WTC11 (cell line): ENCODE results near the gene CLCA2.

Source experiments
- CBFB ChIP-seq: sonication (generic); formaldehyde crosslinking; IDR thresholded peaks from 2 replicates; pipeline ENCODE4 v1.8.1; 2022; ENCODE audit warnings: mild to moderate bottlenecking, low read depth, missing genetic modification reagents
- CREM ChIP-seq: sonication (generic); formaldehyde crosslinking; IDR thresholded peaks from 2 replicates; pipeline ENCODE4 v1.8.1; 2022; ENCODE audit warnings: mild to moderate bottlenecking, missing genetic modification reagents, moderate library complexity
- ESRRA ChIP-seq: sonication (generic); formaldehyde crosslinking; IDR thresholded peaks from 2 replicates; pipeline ENCODE4 v1.8.1; 2022; ENCODE audit warnings: mild to moderate bottlenecking, missing genetic modification reagents, borderline replicate concordance
- GABPB1 ChIP-seq: sonication (generic); formaldehyde crosslinking; IDR thresholded peaks from 2 replicates; pipeline ENCODE4 v1.8.1; 2023; ENCODE audit warnings: mild to moderate bottlenecking, missing genetic modification reagents
- IRF2 ChIP-seq: sonication (generic); formaldehyde crosslinking; IDR thresholded peaks from 2 replicates; pipeline ENCODE4 v1.8.0; 2022; ENCODE audit warnings: low read depth, missing genetic modification reagents, borderline replicate concordance
- MXD4 ChIP-seq: fragments of 250-450 bp; sonication (Bioruptor Pico); IDR thresholded peaks from 2 replicates; pipeline ENCODE4 v1.8.0; 2021; ENCODE audit warnings: mild to moderate bottlenecking, moderate library complexity, borderline replicate concordance
- NFYB ChIP-seq: sonication (generic); formaldehyde crosslinking; conservative IDR thresholded peaks from 2 replicates; pipeline ENCODE4 v1.8.0; 2022; ENCODE audit warnings: low read depth, missing genetic modification reagents
- ZBTB21 ChIP-seq: sonication (generic); formaldehyde crosslinking; IDR thresholded peaks from 2 replicates; pipeline ENCODE4 v1.8.1; 2023; ENCODE audit warnings: mild to moderate bottlenecking, missing genetic modification reagents, borderline replicate concordance
- TF ChIP-seq, protein P1 (sequence below): fragments of 200-600 bp; IDR thresholded peaks from 2 replicates; pipeline ENCODE4 v1.8.0; 2022; ENCODE audit warnings: antibody characterized with exemption
- TF ChIP-seq, protein P2 (sequence below): sonication (generic); formaldehyde crosslinking; conservative IDR thresholded peaks from 2 replicates; pipeline ENCODE4 v1.8.1; 2023; ENCODE audit warnings: mild to moderate bottlenecking, low read depth, missing genetic modification reagents, moderate library complexity
- TF ChIP-seq, protein P3 (sequence below): sonication (generic); formaldehyde crosslinking; IDR thresholded peaks from 2 replicates; pipeline ENCODE4 v1.8.0; 2023; ENCODE audit warnings: missing genetic modification reagents, mild to moderate bottlenecking, borderline replicate concordance
- TF ChIP-seq, protein P4 (sequence below): sonication (generic); formaldehyde crosslinking; conservative IDR thresholded peaks from 2 replicates; pipeline ENCODE4 v1.8.1; 2022; ENCODE audit warnings: mild to moderate bottlenecking, missing genetic modification reagents
- TF ChIP-seq, protein P5 (sequence below): sonication (generic); formaldehyde crosslinking; IDR thresholded peaks from 2 replicates; pipeline ENCODE4 v1.8.1; 2022; ENCODE audit warnings: low read depth, missing genetic modification reagents, borderline replicate concordance

DNA sequence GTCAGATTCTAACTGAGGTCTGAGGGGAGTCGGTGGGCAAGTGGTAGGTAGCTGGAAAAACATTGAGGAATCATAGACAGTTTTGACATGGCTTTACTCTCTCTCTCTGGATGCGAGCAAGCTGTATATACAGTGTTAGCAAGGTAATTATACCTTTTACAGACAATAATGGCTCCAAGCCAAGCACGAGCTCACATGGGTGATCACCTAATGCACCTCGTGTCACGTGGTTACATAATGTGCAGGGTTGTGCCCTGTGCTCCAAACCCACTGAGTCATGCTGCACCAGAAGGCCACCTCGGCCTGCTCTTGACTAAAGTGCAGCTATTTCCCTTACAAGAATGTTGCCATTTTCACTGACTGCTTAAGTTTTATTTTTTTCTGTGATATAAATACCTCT, 7.6 kb upstream of the CLCA2 start:
- no peak for TF ChIP-seq GABPB1 (CRISPR knock-in tag)
- TF ChIP-seq, protein P1, sequence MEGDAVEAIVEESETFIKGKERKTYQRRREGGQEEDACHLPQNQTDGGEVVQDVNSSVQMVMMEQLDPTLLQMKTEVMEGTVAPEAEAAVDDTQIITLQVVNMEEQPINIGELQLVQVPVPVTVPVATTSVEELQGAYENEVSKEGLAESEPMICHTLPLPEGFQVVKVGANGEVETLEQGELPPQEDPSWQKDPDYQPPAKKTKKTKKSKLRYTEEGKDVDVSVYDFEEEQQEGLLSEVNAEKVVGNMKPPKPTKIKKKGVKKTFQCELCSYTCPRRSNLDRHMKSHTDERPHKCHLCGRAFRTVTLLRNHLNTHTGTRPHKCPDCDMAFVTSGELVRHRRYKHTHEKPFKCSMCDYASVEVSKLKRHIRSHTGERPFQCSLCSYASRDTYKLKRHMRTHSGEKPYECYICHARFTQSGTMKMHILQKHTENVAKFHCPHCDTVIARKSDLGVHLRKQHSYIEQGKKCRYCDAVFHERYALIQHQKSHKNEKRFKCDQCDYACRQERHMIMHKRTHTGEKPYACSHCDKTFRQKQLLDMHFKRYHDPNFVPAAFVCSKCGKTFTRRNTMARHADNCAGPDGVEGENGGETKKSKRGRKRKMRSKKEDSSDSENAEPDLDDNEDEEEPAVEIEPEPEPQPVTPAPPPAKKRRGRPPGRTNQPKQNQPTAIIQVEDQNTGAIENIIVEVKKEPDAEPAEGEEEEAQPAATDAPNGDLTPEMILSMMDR: no peak
- TF ChIP-seq, protein P2, sequence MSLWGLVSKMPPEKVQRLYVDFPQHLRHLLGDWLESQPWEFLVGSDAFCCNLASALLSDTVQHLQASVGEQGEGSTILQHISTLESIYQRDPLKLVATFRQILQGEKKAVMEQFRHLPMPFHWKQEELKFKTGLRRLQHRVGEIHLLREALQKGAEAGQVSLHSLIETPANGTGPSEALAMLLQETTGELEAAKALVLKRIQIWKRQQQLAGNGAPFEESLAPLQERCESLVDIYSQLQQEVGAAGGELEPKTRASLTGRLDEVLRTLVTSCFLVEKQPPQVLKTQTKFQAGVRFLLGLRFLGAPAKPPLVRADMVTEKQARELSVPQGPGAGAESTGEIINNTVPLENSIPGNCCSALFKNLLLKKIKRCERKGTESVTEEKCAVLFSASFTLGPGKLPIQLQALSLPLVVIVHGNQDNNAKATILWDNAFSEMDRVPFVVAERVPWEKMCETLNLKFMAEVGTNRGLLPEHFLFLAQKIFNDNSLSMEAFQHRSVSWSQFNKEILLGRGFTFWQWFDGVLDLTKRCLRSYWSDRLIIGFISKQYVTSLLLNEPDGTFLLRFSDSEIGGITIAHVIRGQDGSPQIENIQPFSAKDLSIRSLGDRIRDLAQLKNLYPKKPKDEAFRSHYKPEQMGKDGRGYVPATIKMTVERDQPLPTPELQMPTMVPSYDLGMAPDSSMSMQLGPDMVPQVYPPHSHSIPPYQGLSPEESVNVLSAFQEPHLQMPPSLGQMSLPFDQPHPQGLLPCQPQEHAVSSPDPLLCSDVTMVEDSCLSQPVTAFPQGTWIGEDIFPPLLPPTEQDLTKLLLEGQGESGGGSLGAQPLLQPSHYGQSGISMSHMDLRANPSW (CRISPR knock-in tag): no peak
- no peak for TF ChIP-seq IRF2 (CRISPR knock-in tag)
- TF ChIP-seq, protein P3, sequence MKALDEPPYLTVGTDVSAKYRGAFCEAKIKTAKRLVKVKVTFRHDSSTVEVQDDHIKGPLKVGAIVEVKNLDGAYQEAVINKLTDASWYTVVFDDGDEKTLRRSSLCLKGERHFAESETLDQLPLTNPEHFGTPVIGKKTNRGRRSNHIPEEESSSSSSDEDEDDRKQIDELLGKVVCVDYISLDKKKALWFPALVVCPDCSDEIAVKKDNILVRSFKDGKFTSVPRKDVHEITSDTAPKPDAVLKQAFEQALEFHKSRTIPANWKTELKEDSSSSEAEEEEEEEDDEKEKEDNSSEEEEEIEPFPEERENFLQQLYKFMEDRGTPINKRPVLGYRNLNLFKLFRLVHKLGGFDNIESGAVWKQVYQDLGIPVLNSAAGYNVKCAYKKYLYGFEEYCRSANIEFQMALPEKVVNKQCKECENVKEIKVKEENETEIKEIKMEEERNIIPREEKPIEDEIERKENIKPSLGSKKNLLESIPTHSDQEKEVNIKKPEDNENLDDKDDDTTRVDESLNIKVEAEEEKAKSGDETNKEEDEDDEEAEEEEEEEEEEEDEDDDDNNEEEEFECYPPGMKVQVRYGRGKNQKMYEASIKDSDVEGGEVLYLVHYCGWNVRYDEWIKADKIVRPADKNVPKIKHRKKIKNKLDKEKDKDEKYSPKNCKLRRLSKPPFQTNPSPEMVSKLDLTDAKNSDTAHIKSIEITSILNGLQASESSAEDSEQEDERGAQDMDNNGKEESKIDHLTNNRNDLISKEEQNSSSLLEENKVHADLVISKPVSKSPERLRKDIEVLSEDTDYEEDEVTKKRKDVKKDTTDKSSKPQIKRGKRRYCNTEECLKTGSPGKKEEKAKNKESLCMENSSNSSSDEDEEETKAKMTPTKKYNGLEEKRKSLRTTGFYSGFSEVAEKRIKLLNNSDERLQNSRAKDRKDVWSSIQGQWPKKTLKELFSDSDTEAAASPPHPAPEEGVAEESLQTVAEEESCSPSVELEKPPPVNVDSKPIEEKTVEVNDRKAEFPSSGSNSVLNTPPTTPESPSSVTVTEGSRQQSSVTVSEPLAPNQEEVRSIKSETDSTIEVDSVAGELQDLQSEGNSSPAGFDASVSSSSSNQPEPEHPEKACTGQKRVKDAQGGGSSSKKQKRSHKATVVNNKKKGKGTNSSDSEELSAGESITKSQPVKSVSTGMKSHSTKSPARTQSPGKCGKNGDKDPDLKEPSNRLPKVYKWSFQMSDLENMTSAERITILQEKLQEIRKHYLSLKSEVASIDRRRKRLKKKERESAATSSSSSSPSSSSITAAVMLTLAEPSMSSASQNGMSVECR (CRISPR knock-in tag): no peak
- TF ChIP-seq, protein P4, sequence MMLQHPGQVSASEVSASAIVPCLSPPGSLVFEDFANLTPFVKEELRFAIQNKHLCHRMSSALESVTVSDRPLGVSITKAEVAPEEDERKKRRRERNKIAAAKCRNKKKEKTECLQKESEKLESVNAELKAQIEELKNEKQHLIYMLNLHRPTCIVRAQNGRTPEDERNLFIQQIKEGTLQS (CRISPR knock-in tag): no peak
- TF ChIP-seq ZBTB21 (CRISPR knock-in tag): no peak
- TF ChIP-seq MXD4 (CRISPR knock-in tag): no peak
- no peak for TF ChIP-seq CREM (CRISPR knock-in tag)
- TF ChIP-seq, protein P5, sequence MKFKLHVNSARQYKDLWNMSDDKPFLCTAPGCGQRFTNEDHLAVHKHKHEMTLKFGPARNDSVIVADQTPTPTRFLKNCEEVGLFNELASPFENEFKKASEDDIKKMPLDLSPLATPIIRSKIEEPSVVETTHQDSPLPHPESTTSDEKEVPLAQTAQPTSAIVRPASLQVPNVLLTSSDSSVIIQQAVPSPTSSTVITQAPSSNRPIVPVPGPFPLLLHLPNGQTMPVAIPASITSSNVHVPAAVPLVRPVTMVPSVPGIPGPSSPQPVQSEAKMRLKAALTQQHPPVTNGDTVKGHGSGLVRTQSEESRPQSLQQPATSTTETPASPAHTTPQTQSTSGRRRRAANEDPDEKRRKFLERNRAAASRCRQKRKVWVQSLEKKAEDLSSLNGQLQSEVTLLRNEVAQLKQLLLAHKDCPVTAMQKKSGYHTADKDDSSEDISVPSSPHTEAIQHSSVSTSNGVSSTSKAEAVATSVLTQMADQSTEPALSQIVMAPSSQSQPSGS (CRISPR knock-in tag): no peak
- TF ChIP-seq ESRRA (CRISPR knock-in tag): no peak
- no peak for TF ChIP-seq CBFB (CRISPR knock-in tag)
- no peak for TF ChIP-seq NFYB (CRISPR knock-in tag)
